ENCODE data around the gene MLLT10.

MLLT10 gene

GRCh38 chr10:21533467-21534279, at the start of gene MLLT10:
TSS of gene MLLT10 (plus strand) at chr10:21534232. CDS start at chr10:21534645, 413 bp downstream.
- peak; percentile 83 for DNase-seq

- no peak for DNase-seq
Observed at GRCh38 chr10:21487416-21488180, 46.4 kb upstream of the MLLT10 start.

GRCh38 chr10:21488246-21488956, 45.6 kb upstream of the MLLT10 start:
- DNase-seq: no peak

GRCh38 chr10:21488957-21489446, 45.0 kb upstream of the MLLT10 start:
- no peak for DNase-seq

GRCh38 chr10:21490028-21490710, 43.9 kb upstream of the MLLT10 start:
- DNase-seq: no peak

- DNase-seq: no peak
Observed at GRCh38 chr10:21490711-21491105, 43.3 kb upstream of the MLLT10 start.

- no peak for DNase-seq
Observed at GRCh38 chr10:21492421-21492820, 41.6 kb upstream of the MLLT10 start.

- no peak for DNase-seq
Observed at GRCh38 chr10:21493784-21494183, 40.2 kb upstream of the MLLT10 start.

- no peak for DNase-seq
Observed at GRCh38 chr10:21494191-21495001, 39.6 kb upstream of the MLLT10 start.

GRCh38 chr10:21495002-21495751, 38.9 kb upstream of the MLLT10 start:
- DNase-seq: no peak

- DNase-seq: peak; percentile 45
Observed at GRCh38 chr10:21495752-21496342, 38.2 kb upstream of the MLLT10 start.

GRCh38 chr10:21496343-21497176, 37.5 kb upstream of the MLLT10 start:
- DNase-seq: no peak

GRCh38 chr10:21497177-21497807, 36.7 kb upstream of the MLLT10 start:
- no peak for DNase-seq

- no peak for DNase-seq
Observed at GRCh38 chr10:21498377-21498776, 35.7 kb upstream of the MLLT10 start.

- DNase-seq: no peak
Observed at GRCh38 chr10:21498986-21499385, 35.0 kb upstream of the MLLT10 start.

GRCh38 chr10:21499701-21500577, 34.1 kb upstream of the MLLT10 start:
- no peak for DNase-seq

GRCh38 chr10:21500578-21500910, 33.5 kb upstream of the MLLT10 start:
- no peak for DNase-seq

GRCh38 chr10:21501091-21501490, 32.9 kb upstream of the MLLT10 start:
- no peak for DNase-seq

Data from cortex of kidney (tissue), 1 donor.